ENCODE measurements around the gene CSNK1D.

The CSNK1D gene

GRCh38 chr17:82249896-82250581 lies 23.5 kb downstream of the CSNK1D start:
- no peak for DNase-seq

- DNase-seq: no peak
Measured at GRCh38 chr17:82248815-82249674, 24.5 kb downstream of the CSNK1D start.

- DNase-seq: no peak
Measured at GRCh38 chr17:82247856-82248671, 25.4 kb downstream of the CSNK1D start.

GRCh38 chr17:82247182-82247823 lies 26.2 kb downstream of the CSNK1D start:
- no peak for DNase-seq

GRCh38 chr17:82246365-82247181 lies 26.9 kb downstream of the CSNK1D start:
- no peak for DNase-seq

GRCh38 chr17:82246040-82246364 lies 27.5 kb downstream of the CSNK1D start:
- no peak for DNase-seq

- no peak for DNase-seq
Measured at GRCh38 chr17:82245134-82246039, 28.1 kb downstream of the CSNK1D start.

GRCh38 chr17:82244413-82245133 lies 28.9 kb downstream of the CSNK1D start:
- DNase-seq: no peak

- no peak for DNase-seq
Measured at GRCh38 chr17:82243648-82244412, 29.7 kb downstream of the CSNK1D start.

GRCh38 chr17:82242977-82243647 lies 30.4 kb downstream of the CSNK1D start:
- no peak for DNase-seq

GRCh38 chr17:82242698-82242976 lies 30.9 kb downstream of the CSNK1D start:
- no peak for DNase-seq

- DNase-seq: no peak
Measured at GRCh38 chr17:82241926-82242697, 31.4 kb downstream of the CSNK1D start.

- no peak for DNase-seq
Measured at GRCh38 chr17:82241183-82241925, 32.1 kb downstream of the CSNK1D start.

GRCh38 chr17:82240506-82241182 lies 32.9 kb downstream of the CSNK1D start:
- DNase-seq: no peak

GRCh38 chr17:82239926-82240505 lies 33.5 kb downstream of the CSNK1D start:
- DNase-seq: no peak

- no peak for DNase-seq
Measured at GRCh38 chr17:82239401-82239925, 34.0 kb downstream of the CSNK1D start.

Data from GOT3 (cell line).